Stimulated activated CD4-positive, alpha-beta T cell treated with anti-CD3 and anti-CD28 coated beads, Interleukin-2, amount 100 ng/mL, for 24 hours (primary cell): ENCODE data around the gene PLD5.
"Not testable (repeated sequence)": the region's sequence is repeated elsewhere in the genome, so short reads cannot be mapped to it uniquely, and the experiment has no call there.

Source experiments
- DNase-seq, 2 donors: peaks; one replicate each; pipeline ENCODE4 v3.0.0-alpha.2; 2020

Gene PLD5

GRCh38 chr1:242477944-242478343 is 46.6 kb downstream of the PLD5 start:
- DNase-seq = no peak

GRCh38 chr1:242470774-242471173 is 53.7 kb downstream of the PLD5 start:
- DNase-seq = no peak

DNA sequence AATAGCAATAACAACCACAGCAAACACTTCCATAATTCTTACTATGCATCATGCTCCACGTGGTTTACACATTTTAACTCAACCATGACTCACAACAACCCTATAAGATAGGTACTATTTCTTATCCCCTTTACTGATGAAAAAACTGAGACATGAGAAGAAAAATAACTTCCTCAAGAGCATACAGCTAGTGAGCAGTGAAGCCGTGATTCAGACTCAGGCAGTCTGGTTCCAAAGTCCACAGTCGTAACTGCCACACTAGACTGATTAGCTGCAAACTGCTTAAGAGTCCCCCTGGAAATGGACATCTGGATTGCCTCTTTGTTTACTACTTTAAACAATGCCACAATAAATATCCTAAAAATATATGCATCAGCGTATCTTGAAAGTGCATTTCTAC is 55.7 kb downstream of the PLD5 start:
- no peak for DNase-seq

DNA sequence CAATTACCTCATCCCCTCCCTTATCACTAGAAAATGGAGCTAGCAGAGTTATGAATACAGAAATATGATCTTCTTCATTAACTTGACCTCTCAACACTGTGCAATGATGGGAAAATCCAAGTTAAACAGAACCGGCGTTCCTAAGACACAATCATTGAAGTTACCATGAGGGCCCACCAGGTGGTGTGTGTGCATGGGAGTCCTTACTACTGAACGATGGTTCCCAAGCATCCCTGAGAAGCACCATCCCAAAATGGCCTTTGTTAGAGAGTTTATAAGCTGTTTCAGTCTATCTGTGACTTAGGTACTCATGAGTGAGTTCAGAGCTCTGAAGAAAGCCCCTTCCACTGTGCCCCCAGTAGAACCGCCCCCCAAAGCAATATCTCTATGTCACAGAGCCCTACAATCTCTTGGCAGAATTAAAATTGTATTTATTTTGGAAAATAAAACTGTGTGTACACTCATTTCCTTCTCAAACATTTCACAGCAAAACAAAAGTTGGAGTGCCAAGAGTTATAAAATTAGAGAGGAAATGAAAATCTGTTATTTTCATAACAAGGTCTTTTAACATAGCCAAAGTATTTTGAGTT is 56.8 kb downstream of the PLD5 start:
- DNase-seq = peak; percentile 26 to 29

- DNase-seq = no peak
These were observed 61.6 kb downstream of the PLD5 start for GRCh38 chr1:242462867-242463266.

GRCh38 chr1:242459740-242460139 is 64.8 kb downstream of the PLD5 start:
- DNase-seq = not testable (repeated sequence)

DNA sequence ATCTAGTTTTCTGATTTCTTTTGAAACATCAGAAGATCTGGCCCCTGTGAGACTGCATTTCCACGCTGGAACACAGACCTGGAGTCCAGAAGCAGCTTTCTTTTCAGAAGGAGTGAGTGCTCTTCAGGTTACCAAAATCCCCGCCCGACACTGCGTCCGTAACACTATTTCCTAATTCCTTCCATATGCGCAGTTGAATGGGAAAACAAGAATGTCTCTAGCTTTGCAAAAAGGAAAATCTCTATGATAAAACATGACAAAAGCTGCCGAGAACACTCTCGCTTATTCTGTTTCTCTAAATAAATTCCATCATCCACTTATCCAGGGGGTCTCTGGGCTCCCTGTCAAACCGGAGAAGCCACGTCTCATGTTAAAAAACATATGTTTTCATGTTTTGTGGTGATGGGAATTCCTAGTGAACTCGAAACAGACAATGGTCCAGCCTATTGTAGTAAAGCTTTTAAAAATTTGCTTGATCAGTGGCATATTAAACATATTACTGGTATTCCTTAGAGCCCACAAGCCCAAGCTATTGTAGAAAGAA is 67.7 kb downstream of the PLD5 start:
- no peak for DNase-seq

GRCh38 chr1:242455052-242455361 is 69.5 kb downstream of the PLD5 start:
- no peak for DNase-seq

DNA sequence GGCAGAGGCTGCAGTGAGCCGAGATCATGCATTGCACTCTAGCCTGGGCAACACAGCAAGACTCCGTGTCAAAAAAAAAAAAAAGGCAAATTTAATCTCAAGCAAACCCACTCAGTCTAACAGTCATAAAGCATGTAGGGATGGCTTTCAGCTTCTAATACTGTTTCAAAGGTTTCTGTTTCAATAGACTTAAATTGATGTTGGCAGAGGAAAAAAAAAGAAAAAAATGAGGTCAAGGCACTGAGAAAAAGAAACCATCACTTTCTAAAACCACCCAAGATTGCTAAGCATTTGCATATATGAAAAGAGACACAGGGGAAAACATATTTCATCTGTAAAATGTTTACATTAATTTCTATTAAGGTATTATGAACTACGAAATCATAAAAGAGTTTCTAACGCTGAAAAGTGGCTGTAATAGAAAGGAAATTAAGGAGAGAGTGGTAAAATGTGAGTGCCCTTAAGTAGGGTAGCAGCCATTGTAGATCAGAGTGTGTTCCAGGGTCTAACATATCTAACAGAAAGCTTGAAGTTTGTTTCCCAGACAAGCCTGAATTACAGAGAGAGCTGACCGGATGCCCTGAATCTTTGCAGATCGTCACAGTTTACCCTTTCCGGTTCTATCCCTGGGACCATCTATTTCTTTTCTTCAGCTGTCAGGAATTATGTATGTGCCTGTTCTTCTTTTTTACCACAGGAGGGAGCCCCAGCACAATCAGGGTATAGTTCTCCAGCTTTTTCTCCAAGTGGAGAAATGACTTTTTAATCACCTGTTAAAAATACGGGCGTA is 70.0 kb downstream of the PLD5 start:
- DNase-seq = no peak

DNA sequence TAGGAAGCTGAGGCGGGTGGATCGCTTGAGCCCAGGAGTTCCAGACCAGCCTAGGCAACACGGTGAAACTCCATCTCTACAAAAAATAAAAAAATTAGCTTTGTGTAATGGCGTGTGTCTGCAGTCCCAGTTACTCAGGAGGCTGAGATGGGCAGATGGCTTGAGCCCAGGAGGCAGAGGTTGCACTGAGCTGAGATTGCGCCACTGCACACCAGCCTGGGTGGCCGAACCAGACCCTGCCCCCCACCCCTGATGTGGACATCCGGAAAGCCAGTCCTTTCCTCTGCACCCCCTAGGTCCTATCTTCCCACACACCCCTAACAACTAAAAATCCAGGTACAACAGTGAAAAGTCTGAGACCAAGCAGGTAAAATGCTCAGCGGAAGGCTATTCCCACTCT is 71.9 kb downstream of the PLD5 start:
- no peak for DNase-seq

- DNase-seq = no peak
These were observed 74.8 kb downstream of the PLD5 start for GRCh38 chr1:242449661-242450060.

DNA sequence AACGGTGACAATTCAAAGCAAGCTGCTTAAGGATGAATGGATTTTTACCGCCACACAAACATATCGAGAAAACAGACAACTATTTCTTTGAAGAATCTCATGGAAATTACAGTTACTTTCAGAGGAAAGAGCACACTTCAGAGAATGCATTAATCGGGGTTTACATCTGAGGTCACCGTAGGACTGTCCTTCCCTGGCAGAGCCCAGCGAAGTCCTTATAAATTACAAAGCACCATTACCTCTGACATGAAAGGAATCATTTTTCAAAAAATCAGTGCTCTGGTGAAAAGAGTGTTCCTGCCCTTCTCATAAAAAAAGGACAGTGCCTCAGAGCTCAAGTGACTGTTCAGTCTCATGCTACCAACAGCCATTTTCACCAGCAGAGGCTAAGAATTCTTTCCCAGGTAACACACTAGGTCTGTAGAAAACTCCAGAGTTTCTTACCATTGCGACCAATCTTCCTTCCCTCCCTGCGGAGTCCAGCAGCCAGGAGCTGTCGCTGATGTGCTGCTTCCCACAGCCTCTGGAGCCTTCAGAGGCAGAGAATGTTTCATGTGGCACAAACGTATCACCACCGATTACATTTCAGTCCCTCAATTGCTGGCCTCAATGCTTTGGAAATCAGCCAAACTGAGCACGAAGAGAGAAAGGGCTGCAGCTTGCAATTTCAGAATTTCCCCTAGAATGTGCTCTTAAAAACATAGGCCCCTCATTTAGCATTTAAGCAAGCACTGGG is 75.4 kb downstream of the PLD5 start:
- DNase-seq = no peak

DNA sequence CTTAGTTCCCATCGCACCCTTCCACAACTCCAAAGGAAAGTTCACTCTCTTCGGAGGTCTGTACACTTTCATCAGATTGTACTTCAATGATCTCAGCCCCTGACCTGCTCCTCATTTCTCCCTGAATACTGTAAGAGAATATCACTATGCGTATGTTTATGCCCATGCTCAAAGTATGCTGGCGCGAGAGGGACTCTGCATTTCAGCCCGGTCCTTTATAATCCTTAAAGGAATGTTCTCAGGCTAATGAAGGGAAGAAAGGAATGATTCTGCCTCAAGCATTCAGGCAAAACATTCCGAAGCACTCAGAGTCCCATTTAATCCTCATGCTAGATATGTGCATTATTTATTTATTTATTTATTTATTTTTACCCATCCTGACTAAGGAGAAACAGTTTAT is 76.8 kb downstream of the PLD5 start:
- no peak for DNase-seq

DNA sequence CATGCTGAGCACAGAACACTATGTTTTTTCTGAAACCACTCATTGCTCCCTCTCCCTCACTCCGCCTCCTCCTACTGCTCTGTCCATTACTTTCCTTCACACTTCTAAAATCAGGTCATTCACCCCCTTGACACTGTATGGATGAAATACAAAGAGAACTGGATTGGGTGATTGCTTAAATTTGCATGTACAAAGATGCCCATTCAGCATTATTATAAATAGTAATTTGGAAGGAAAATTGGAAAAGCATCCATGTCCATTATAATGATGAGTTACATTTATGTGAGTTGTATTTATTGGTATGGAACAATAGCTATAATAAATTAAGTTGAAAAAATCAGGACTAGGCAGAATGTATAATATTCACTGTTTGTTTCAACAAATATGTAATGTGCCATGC is 83.7 kb downstream of the PLD5 start:
- DNase-seq = no peak

GRCh38 chr1:242435200-242435599 is 89.3 kb downstream of the PLD5 start:
- no peak for DNase-seq

GRCh38 chr1:242432491-242433095 is 91.9 kb downstream of the PLD5 start:
- no peak for DNase-seq

GRCh38 chr1:242431786-242432185 is 92.7 kb downstream of the PLD5 start:
- no peak for DNase-seq

GRCh38 chr1:242430956-242431355 is 93.5 kb downstream of the PLD5 start:
- no peak for DNase-seq

DNA sequence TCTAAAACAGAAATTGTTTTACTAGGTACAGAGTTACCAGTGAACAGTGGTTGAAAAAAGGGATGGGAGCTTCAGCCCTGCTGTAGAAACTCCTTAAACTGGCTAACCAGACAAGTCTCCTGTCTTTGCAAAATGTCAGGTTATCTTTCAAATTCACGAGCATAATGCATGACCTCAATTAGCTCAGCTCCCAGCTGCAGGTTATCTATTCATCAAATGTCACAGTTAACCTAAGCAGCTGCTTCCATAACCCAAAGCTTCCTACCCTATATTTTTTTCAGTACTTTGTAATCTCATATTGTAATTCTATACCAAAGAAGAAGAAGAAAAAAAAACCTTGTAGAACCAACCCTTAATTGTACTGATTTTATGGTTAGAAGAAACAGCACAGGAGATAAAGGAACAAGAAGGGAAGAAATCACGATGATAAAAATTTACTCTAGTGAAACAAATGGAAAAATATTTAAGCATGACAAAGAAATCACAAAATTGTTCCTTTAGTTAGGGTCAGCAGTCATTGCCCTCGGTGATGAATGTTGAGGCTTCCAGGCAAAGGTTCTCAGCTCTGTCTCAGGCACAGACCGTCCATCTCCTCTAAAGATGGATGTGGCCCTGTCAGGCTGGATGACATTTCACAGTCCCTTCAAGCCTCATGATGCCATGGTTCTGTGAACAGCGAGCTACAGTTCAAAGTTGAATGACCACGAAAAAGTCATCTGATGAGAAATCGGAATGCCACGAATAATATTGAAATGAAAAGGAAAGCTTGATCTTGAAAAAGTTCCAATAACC is 95.9 kb downstream of the PLD5 start:
- no peak for DNase-seq

DNA sequence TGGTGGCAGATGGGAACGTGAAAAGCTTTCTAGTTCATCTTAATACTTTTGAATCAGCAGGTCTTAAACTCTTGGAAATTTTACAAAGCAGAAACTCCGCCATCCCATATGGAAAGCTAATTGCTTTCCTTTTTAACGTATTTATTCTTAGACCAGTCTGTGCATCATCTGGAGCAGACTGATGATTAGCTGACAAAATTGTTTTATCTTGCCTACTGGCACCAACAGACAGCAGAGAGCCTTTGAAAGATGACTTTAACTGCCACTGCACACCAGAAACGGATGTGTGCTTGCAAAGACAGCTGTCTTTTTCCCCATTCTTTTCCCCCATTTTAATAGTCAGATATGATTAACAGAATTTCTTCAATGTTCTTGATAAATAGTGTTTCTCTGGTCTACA is 97.0 kb downstream of the PLD5 start:
- no peak for DNase-seq

DNA sequence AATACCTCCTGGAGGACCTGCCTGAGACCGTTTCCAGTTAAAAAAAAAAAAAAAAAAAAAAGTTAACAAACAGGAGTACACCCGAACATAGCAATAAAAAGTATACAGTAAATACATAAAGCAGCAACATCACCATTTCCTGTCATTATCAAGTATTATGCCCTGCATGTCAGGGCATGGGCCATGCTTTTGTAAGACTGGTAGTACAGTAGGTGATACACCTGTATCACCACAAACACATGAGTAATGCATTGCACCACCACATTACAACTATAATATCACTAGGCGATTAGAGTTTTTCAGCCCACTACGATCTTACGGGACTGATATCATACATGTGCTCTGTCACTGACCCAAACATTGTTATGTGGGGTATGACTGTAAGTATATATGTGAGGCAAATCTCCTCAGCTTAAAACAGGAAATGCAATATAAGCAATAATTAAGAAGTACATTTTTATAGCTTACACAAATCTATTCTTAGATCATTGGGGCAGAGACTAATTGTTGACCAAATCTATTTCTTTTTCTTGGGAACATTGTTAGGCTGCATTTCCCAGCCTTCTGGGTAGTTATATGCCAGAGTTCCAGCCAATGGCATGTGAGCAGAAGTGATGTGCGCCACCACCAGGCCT is 98.1 kb downstream of the PLD5 start:
- no peak for DNase-seq

GRCh38 chr1:242425232-242425631 is 99.3 kb downstream of the PLD5 start:
- DNase-seq = no peak
